ENCODE results near the gene HS1BP3. TPM values are rescaled to one million over a fixed set of nuclear protein-coding genes. Genes with fewer than 3 reads are reported as not detected.

HS1BP3 gene
- total and polyA plus RNA-seq, 9 of the 15 experiments (the other 6 are each of a cell fraction or from before 2014, with no cell fraction given) = 0.41 to 8.3 (median 5.9) TPM

DNA sequence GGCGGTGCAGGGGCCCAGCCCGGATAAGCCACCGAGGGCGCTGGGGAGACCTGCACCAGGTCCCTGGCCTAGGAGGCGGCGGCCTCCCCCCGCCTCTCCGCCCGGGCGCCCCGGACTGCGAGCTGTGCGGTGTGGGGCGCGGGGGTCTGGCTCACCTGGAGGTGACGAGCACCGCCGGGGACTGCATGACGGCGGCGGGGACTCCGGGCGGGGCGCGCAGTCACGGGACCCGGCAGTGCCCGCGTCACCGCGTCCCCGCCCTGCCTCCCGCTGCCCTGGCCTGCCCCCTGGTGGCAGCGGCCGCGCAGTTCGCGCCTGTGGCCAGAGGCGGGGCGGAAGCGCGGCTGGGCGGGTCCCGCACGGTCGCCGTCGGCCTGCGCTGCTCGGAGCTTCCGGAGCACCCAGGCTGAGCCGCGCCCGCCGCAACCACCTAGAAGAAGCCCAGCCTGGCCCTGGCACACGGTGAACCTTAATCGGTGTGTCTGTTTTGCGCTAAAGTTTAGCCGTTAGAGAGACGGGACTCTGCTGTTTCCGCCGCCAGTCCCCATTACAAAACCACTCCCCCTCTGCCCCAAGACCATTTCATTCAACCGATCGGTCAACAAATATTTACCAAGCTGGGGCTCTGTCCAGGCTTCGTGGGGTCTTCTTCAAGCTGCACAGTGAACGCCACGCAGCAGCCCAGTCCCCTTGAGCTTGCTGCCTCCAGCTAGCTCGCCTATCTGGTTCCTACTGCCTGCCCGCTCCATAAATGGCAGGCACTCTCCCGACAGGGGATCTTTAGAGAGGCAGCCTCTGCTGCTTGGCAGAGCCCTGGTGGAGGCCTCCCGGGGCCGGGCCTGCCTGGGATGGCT lies at the start of gene HS1BP3 (continued):
- TF ChIP-seq U2AF1 (optimal IDR thresholded peaks at IDR 0.05; ENCODE audit: low read depth, low read length) (peak; percentile 52), ZNF197 (CRISPR knock-in tag; IDR thresholded peaks at IDR 0.05; ENCODE audit: low read depth) (no peak), FOXJ3 (CRISPR knock-in tag; IDR thresholded peaks at IDR 0.05) (no peak), ZNF347 (CRISPR knock-in tag; IDR thresholded peaks at IDR 0.05; ENCODE audit: low read depth) (no peak), XRCC5 (IDR thresholded peaks at IDR 0.05; ENCODE audit: low read depth, low read length) (no peak), JUNB (CRISPR knock-in tag; conservative IDR thresholded peaks at IDR 0.05) (no peak), ZNF75A (CRISPR knock-in tag; IDR thresholded peaks at IDR 0.05) (no peak), PTBP1 (IDR thresholded peaks at IDR 0.05; ENCODE audit: low read depth, low read length) (no peak), ZNF586 (CRISPR knock-in tag; conservative IDR thresholded peaks at IDR 0.05) (no peak), ZNF589 (CRISPR knock-in tag; IDR thresholded peaks at IDR 0.05; ENCODE audit: low read depth) (no peak), ZNF224 (CRISPR knock-in tag; IDR thresholded peaks at IDR 0.05) (no peak), SOX6 (IDR thresholded peaks at IDR 0.05) (peak; percentile 59), RUNX1 (IDR thresholded peaks at IDR 0.05; ENCODE audit: low read depth) (no peak; the same call in 1 of the 2 replicates), SAFB2 (IDR thresholded peaks at IDR 0.05; ENCODE audit: borderline replicate concordance, low read depth, low read length, severe bottlenecking) (no peak), FOXK2 (conservative IDR thresholded peaks at IDR 0.05 in 1 of 2, IDR thresholded peaks at IDR 0.05 in 1 of 2; ENCODE audit: low read depth in 2 of 2) (no peak), ZNF24 (IDR thresholded peaks at IDR 0.05) (0 out of 2 replicates have a peak, but pooled peaks have one; percentile 65), NFYB (IDR thresholded peaks at IDR 0.05; ENCODE audit: extremely low read depth, insufficient read length) (no peak), FIP1L1 (IDR thresholded peaks at IDR 0.05; ENCODE audit: low read depth, low read length, poor library complexity, severe bottlenecking) (peak; percentile 83), ZNF408 (CRISPR knock-in tag; IDR thresholded peaks at IDR 0.05; ENCODE audit: low read depth) (no peak), POLR2G (IDR thresholded peaks at IDR 0.05; ENCODE audit: low read depth, low read length) (peak; percentile 88), MAZ (CRISPR knock-in tag; conservative IDR thresholded peaks at IDR 0.05 in 1 of 2, IDR thresholded peaks at IDR 0.05 in 1 of 2) (peak; percentile 81 to 98), KLF10 (CRISPR knock-in tag; IDR thresholded peaks at IDR 0.05) (no peak), ZNF717 (CRISPR knock-in tag; IDR thresholded peaks at IDR 0.05) (no peak)
- TF ChIP-seq, protein P1, sequence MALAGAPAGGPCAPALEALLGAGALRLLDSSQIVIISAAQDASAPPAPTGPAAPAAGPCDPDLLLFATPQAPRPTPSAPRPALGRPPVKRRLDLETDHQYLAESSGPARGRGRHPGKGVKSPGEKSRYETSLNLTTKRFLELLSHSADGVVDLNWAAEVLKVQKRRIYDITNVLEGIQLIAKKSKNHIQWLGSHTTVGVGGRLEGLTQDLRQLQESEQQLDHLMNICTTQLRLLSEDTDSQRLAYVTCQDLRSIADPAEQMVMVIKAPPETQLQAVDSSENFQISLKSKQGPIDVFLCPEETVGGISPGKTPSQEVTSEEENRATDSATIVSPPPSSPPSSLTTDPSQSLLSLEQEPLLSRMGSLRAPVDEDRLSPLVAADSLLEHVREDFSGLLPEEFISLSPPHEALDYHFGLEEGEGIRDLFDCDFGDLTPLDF (CRISPR knock-in tag; IDR thresholded peaks at IDR 0.05) = peak; percentile 50; the same call in 1 of the 2 replicates
- TF ChIP-seq, protein P2, sequence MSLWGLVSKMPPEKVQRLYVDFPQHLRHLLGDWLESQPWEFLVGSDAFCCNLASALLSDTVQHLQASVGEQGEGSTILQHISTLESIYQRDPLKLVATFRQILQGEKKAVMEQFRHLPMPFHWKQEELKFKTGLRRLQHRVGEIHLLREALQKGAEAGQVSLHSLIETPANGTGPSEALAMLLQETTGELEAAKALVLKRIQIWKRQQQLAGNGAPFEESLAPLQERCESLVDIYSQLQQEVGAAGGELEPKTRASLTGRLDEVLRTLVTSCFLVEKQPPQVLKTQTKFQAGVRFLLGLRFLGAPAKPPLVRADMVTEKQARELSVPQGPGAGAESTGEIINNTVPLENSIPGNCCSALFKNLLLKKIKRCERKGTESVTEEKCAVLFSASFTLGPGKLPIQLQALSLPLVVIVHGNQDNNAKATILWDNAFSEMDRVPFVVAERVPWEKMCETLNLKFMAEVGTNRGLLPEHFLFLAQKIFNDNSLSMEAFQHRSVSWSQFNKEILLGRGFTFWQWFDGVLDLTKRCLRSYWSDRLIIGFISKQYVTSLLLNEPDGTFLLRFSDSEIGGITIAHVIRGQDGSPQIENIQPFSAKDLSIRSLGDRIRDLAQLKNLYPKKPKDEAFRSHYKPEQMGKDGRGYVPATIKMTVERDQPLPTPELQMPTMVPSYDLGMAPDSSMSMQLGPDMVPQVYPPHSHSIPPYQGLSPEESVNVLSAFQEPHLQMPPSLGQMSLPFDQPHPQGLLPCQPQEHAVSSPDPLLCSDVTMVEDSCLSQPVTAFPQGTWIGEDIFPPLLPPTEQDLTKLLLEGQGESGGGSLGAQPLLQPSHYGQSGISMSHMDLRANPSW (CRISPR knock-in tag; IDR thresholded peaks at IDR 0.05) = no peak
